Activated CD8-positive, alpha-beta memory T cell treated with anti-CD3 and anti-CD28 coated beads, Interleukin-2, amount 10 ng/mL, durations not matched to agents 7 days and 5 days (primary cell): ENCODE results near the gene RNF144B. TPM values are rescaled to one million over a fixed set of nuclear protein-coding genes. Genes with fewer than 3 reads are reported as not detected.

Experiments
- ATAC-seq: fragments of 150-1000 bp; cut with Tn5 transposase; one replicate; pipeline ENCODE4 v1.10.0; 2021; ENCODE audit warnings: moderate library complexity
- CTCF ChIA-PET: fragments of 350-600 bp; sonication (Branson Sonifier 250); formaldehyde crosslinking; loops from one replicate; lab custom pipeline; 2021; ENCODE audit warnings: antibody characterized with exemption; lab: Charles Lee
- DNase-seq: peaks from one replicate; pipeline ENCODE4 v3.0.0-alpha.2; 2020
- H3K27ac Mint-ChIP-seq: one replicate; pipeline ENCODE4 v1.8.0; 2021; ENCODE audit warnings: mild to moderate bottlenecking, mixed read lengths
- H3K27me3 Mint-ChIP-seq: one replicate; pipeline ENCODE4 v1.8.0; 2021; ENCODE audit warnings: mixed read lengths
- H3K36me3 Mint-ChIP-seq: one replicate; pipeline ENCODE4 v1.8.0; 2021; ENCODE audit warnings: mild to moderate bottlenecking, mixed read lengths
- H3K4me1 Mint-ChIP-seq: one replicate; pipeline ENCODE4 v1.8.0; 2021; ENCODE audit warnings: mixed read lengths
- H3K4me3 Mint-ChIP-seq: one replicate; pipeline ENCODE4 v1.8.0; 2021; ENCODE audit warnings: mild to moderate bottlenecking, moderate library complexity, mixed read lengths
- H3K9me3 Mint-ChIP-seq: one replicate; pipeline ENCODE4 v1.8.0; 2022; ENCODE audit warnings: low read depth, mixed read lengths
- total RNA-seq, 2 experiments: library from RNA; stranded (reverse); gene quantifications; one replicate each; pipeline ENCODE4 v1.2.3, GENCODE V29; 2021

The RNF144B gene
- total RNA-seq, 2 experiments from 2014 or later: 0.23 to 1.6 TPM

DNA sequence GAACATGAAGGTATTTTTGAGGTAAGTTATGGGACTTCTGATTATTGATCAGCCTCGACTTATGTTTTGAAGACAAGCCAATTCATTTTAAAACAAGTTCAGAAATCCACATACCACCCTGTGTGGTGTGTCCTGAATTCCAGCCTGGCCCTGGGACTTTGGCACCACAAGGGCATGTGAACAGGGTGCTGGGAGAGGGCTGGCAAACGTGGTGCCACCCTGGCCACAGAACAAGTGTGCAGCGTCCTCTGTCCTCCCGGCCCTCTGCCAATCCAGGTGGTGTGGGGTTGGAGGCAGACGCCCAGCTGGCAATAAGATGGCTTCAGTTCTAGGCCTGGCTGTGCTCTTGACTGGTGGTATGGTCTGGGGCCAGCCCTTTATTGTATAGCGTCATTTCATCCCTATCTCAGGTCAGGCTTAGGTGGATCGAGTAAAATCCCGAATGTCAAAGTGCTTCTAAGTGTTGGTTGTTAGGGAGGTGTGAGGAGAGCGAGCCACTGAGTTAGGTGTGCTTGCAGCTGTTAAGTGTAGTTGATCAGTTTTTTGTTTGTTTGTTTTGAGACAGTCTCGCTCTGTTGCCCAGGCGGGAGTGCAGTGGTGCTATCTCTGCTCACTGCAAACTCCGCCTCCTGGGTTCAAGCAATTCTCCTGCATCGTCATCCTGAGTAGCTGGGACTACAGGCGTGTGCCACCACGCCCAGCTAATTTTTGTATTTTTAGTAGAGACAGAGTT lies 84.2 kb downstream of the RNF144B start:
- Mint-ChIP-seq H3K36me3 (no peaks in the 10 kb centered on the region), H3K27ac (no peak overlapping the region), H3K4me1 (no peaks in the 10 kb centered on the region), H3K4me3 (no peak overlapping the region), H3K27me3 (peaks cover 16% of the 10 kb centered on the region), H3K9me3 (no peaks in the 10 kb centered on the region)
- ATAC-seq: no peak
- DNase-seq: no peak
- CTCF ChIA-PET: no interaction called here

DNA sequence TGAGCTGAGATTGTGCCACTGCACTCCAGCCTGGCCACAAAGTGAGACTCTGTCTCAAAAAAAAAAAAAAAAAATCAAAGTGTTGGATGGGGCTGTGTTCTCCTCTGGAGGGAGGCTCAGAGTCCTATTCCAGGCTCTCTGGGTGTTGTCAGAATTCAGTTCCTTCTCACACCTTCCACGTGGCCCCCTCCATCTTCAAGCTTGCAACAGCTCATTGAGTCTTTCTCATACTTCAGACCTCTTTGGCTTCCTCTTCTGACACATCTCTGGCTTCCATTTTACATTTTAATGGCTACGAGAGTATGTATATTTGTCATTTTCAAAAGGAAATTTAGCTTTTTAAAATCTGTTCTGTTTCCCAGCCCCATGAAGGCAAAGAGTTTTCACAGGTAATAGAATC lies 85.8 kb downstream of the RNF144B start:
- H3K36me3 Mint-ChIP-seq: no peaks in the 10 kb centered on the region

DNA sequence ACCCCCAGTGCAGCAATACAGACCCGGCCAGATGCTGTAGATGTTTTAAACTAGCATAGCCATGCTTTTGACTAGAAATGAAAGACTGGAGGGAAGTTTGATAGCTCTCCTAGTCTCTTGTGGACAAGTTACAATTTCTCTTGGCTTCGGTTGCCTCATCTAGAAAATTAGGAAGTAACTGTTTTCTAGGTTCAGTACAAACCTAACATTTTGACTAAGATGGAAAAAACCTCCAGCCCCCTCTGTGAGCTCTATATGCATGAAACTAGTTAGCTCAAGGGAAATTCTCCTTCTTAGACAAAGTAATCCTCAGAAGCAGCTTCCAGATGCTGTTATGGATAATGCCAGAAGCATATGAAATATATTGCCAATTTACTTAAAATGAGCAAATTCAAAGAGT lies 86.6 kb downstream of the RNF144B start:
- Mint-ChIP-seq H3K4me3 (no peak overlapping the region), H3K36me3 (no peaks in the 10 kb centered on the region), H3K9me3 (no peaks in the 10 kb centered on the region), H3K27ac (no peak overlapping the region), H3K4me1 (peaks cover 4% of the 10 kb centered on the region), H3K27me3 (peaks cover 27% of the 10 kb centered on the region)
- ATAC-seq: no peak
- no peak for DNase-seq
- CTCF ChIA-PET: no interaction called here

More for the DNA sequence above, 85.8 kb downstream of the RNF144B start:
- Mint-ChIP-seq H3K4me1 (peaks cover 4% of the 10 kb centered on the region), H3K27me3 (peaks cover 26% of the 10 kb centered on the region), H3K27ac (no peak overlapping the region), H3K9me3 (no peaks in the 10 kb centered on the region), H3K4me3 (no peak overlapping the region)
- CTCF ChIA-PET: no interaction called here
- ATAC-seq: no peak
- no peak for DNase-seq

DNA sequence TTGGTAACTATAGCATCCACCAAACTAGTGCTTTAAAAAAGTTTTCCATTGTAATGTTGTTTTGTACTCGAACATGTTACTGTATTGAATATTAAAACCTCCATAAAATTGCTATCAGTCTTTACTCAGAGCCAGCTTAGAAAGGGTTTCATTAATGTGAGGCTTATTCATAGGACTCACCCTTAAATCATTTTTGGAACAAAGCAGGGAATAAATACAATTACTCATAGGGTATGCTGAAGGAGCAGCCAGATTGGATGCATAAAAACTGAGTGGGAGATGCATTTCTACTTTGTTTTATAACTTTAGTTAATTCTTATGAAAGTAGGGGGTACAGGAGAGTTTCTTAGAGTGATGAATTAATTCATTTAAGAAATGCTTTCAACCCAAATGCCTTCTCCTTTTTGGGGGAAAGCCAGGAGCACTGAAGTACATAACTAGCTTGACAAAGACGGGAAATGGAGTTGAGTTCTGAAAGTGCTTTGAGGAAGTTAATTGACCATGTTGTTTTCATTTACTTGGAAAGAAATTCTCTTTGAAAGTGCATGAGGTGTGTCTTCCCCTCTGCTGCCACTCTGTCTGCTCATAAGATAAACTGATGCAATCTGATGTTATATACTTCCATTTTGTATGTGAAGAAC lies 90.3 kb downstream of the RNF144B start:
- no peak overlapping the region for H3K4me3 Mint-ChIP-seq
- no peaks in the 10 kb centered on the region for H3K9me3 Mint-ChIP-seq
- DNase-seq: no peak
- no peak for ATAC-seq
- CTCF ChIA-PET: no interaction called here
- peaks cover 32% of the 10 kb centered on the region for H3K27me3 Mint-ChIP-seq
- no peak overlapping the region for H3K27ac Mint-ChIP-seq
- H3K36me3 Mint-ChIP-seq: no peaks in the 10 kb centered on the region
- peaks cover 4% of the 10 kb centered on the region for H3K4me1 Mint-ChIP-seq

DNA sequence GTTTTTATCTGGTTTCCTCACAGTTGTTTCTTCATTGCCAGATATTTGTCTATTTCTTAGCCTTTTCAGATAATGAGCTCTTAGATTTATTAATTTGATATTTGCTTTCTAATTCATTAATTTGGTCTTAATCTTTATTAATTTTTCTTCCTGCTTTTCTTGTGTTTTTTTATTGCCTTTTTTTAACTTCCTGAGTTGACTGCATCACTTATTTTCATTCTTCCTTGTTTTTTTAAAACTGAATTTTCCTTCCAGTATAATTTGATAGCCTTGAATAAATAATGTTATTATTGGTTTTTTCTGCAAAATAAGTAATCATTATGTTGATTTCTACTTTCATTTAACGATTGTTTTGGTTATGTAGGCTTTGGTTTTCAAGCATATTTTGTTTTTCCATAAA lies 91.5 kb downstream of the RNF144B start:
- ATAC-seq (no peak), DNase-seq (no peak)
- Mint-ChIP-seq H3K4me3 (no peak overlapping the region), H3K27me3 (peaks cover 34% of the 10 kb centered on the region), H3K36me3 (no peaks in the 10 kb centered on the region), H3K27ac (no peak overlapping the region), H3K4me1 (peaks cover 4% of the 10 kb centered on the region), H3K9me3 (no peaks in the 10 kb centered on the region)
- CTCF ChIA-PET: no interaction called here

DNA sequence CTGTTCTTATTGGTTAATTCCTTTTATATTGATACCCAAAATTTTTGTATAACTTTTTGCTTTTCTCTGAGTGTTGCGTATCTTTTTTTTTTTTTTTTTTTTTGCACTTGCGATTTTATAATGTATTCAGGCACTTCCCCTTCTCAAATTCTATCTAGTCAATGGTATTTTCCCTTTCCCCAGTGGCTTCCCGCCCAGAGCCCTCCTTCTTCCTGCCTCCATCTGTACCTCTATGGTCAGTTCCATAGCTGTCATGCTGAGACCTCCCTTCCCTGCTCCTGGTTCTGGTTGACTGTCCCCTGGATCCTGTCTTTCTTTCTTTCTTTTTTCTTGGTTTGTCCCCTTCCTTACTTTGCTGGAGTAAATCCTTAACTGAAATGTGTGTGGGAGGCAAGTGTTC lies 94.7 kb downstream of the RNF144B start:
- Mint-ChIP-seq H3K36me3 (no peaks in the 10 kb centered on the region), H3K9me3 (no peaks in the 10 kb centered on the region), H3K27me3 (peaks cover 46% of the 10 kb centered on the region), H3K4me3 (no peak overlapping the region), H3K27ac (no peak overlapping the region), H3K4me1 (peaks cover 14% of the 10 kb centered on the region)
- DNase-seq: no peak
- CTCF ChIA-PET: interaction anchor here (0.7 kb wide), 1 partner anchor 25 kb away, joined by 3 read pairs; no protein-coding TSS in a partner anchor
- ATAC-seq: no peak

DNA sequence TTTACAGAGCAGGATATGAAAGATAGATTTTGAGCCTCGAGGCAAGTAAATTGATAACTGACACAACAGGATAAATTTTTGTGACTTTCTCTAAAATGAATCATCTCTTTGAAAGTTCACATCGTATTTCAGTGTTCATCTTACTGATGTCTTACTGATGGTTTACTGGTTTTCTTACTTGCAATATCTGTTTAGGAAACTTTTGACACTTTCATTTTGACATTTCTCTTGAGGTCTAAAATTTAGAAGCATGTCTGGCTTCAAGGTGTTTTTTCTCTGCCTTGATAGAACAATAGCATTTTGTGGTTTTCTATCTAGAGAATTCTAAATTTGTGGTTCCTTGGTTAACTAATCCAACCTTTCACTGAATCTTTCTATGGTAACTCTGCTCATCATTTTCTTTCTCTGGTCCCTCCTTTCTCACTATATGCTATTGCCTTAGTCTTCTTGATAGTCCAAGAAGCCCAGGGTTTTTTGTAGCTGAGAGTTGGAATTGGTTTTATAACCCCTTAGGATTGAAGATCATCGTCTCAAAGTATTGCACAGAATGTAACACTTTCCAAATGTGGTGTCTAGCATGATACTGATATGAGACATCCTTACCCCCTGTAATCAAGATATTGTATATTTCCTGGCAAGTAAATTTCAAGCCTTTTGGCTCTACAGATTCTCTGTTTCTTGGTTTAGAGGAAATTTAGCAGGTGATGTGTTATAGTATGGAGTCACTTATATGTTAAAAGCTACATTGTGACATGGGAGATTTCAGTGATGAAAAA lies 98.7 kb downstream of the RNF144B start:
- CTCF ChIA-PET: interaction anchor here (1.4 kb wide), 1 partner anchor 21 kb away, joined by 3 read pairs; no protein-coding TSS in a partner anchor
- Mint-ChIP-seq H3K4me1 (peaks cover 9% of the 10 kb centered on the region), H3K36me3 (no peaks in the 10 kb centered on the region), H3K9me3 (no peaks in the 10 kb centered on the region), H3K4me3 (no peak overlapping the region), H3K27ac (no peak overlapping the region), H3K27me3 (peaks cover 54% of the 10 kb centered on the region)
- ATAC-seq: no peak
- DNase-seq: no peak

DNA sequence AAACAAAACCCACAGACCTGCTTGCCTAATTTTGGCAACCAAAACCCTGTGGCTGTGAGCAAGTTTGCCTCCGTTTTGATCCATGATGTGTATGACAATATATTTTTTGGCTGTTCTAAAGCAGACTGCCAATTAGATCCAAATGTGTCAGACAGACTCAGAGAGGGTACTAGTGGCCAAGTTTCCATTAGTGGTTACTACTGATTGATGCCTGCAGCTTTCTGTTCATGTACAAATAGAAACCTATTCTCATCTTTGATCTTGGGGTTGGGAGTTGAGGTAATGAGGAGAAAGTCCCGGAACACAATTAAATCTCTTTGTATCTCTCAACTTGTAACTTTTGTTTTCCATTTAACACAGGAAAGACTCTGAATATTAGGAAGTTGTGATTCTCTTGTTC lies 100.9 kb downstream of the RNF144B start:
- Mint-ChIP-seq H3K4me3 (no peak overlapping the region), H3K27me3 (peaks cover 49% of the 10 kb centered on the region), H3K4me1 (peaks cover 9% of the 10 kb centered on the region), H3K27ac (no peak overlapping the region), H3K9me3 (no peaks in the 10 kb centered on the region), H3K36me3 (no peaks in the 10 kb centered on the region)
- CTCF ChIA-PET: interaction anchor here (2.2 kb wide), 1 partner anchor 15 kb away, joined by 5 read pairs; no protein-coding TSS in a partner anchor
- no peak for ATAC-seq
- no peak for DNase-seq

DNA sequence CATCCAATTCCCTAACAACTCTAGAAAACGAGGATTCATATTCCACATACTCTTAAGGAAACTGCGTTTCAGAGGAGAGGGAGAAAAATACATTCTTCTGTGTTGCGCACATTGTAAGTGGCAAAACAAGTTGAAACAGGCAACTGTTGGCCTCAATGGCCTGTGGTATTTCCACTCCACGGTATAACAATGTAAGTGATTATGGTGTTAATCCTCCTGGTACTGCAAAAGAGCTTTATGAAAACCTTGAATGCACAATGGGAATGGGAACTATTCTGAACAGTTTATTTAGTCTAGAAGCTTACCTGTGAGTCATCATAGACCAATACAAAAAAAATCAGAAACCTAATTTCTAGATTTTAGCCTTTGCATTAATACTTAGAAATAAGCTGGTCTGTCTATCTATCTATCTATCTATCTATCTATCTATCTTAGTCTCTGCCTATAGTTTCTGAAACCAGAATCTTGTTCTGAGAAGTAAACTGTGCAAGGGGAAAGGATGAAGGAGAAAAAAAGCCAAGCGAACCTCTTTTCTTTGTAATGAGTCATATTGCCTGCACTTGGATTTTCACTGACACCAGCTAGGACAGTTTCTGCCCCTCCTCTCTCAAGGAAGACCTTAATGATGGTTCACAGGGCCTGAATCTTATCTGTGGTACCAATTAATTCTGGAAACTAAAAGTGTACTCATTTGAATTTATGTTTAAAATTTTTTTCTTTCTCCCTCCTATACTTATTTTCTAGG lies 101.5 kb downstream of the RNF144B start:
- Mint-ChIP-seq H3K27ac (no peak overlapping the region), H3K36me3 (no peaks in the 10 kb centered on the region), H3K4me3 (no peak overlapping the region), H3K9me3 (no peaks in the 10 kb centered on the region), H3K4me1 (peaks cover 9% of the 10 kb centered on the region), H3K27me3 (peaks cover 46% of the 10 kb centered on the region)
- DNase-seq (no peak), ATAC-seq (no peak)
- CTCF ChIA-PET: interaction anchor here (0.9 to 2.2 kb wide), 2 partner anchors 14 to 165 kb away, joined by 3 to 5 read pairs; no protein-coding TSS in a partner anchor

DNA sequence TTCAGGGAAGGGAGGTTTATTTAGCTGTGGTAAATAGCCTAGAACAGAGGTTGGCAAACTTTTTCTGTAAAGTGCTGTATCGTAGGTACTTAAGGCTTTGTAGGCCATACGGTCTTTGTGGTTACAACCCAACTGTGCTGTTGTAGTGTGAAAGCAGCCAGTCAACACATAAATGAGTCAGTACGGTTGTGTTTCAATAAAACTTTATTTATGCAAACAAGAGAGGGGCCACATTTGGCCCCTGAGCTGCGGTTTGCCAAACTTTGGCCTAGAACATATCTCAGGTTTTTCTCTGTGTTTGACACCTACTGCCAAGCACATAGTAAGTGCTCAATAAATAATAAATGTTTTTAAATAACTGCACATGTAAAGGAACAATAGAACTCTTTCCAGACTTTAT lies 102.2 kb downstream of the RNF144B start:
- ATAC-seq (no peak), DNase-seq (no peak)
- H3K36me3 Mint-ChIP-seq: no peaks in the 10 kb centered on the region
- CTCF ChIA-PET: interaction anchor here (0.9 to 2.2 kb wide), 2 partner anchors 14 to 166 kb away, joined by 3 to 5 read pairs; no protein-coding TSS in a partner anchor
- peaks cover 50% of the 10 kb centered on the region for H3K27me3 Mint-ChIP-seq
- H3K4me1 Mint-ChIP-seq: peaks cover 9% of the 10 kb centered on the region
- H3K27ac Mint-ChIP-seq: no peak overlapping the region
- no peaks in the 10 kb centered on the region for H3K9me3 Mint-ChIP-seq
- no peak overlapping the region for H3K4me3 Mint-ChIP-seq

DNA sequence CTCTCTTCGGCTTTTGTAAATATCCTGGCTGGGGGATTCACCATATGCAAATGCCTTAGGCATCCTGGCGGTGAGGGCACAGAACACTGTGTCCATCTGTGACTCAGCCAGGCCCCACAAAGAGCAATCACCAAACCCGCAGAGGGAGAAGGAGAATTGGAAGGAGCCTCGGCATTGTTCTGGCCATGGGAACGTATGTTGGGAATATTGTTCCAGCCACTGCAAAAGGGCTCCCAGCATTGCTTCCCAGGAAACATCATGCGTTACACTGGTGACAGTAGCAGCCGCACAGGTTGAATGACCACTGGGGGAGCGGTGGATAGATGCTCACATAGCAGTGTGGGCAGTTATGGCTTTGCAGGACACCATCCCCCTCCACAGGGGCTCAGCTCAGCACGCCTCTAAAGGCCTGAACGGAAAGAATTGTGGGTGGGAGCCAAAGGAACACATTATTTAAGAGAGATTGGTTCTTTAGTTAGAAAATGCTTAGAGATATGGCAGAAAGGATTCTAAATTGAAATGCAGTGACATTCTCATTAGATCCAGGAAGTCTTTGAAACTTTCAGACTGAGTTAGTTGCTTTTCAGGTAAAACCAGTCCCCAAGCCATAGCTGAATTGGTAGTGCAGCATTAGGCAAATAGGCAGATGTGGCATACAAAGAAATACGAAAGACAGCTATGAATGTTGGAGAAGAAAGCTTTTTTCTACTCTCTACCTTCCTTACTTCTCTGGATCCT lies 104.3 kb downstream of the RNF144B start:
- H3K27ac Mint-ChIP-seq: no peak overlapping the region

DNA sequence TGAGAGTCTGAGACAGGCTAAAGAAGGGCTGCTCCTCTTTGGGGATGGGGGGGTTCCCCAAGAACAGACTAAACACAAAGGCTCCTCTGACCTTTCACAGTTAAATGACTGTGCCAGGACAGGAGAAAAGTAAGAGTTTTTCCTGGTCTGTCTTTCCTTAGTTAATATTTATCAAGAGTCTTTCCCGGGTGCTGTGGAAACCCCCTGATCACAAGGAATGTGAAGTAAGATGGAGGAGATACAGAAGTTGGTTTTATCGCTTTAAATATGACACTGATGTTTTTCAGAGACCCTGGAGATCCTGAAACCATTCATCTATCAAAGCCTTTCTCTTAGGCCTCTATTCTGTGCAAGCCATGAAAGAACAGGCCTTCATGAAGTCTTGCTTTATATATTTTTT lies 105.8 kb downstream of the RNF144B start:
- Mint-ChIP-seq H3K27ac (no peak overlapping the region), H3K9me3 (no peaks in the 10 kb centered on the region), H3K27me3 (peaks cover 45% of the 10 kb centered on the region), H3K4me1 (no peaks in the 10 kb centered on the region), H3K4me3 (no peak overlapping the region), H3K36me3 (no peaks in the 10 kb centered on the region)
- CTCF ChIA-PET: no interaction called here
- no peak for ATAC-seq
- DNase-seq: no peak

More for the DNA sequence above, 104.3 kb downstream of the RNF144B start:
- DNase-seq (no peak), ATAC-seq (no peak)
- H3K36me3 Mint-ChIP-seq: no peaks in the 10 kb centered on the region
- no peaks in the 10 kb centered on the region for H3K9me3 Mint-ChIP-seq
- CTCF ChIA-PET: no interaction called here
- peaks cover 46% of the 10 kb centered on the region for H3K27me3 Mint-ChIP-seq
- H3K4me1 Mint-ChIP-seq: no peaks in the 10 kb centered on the region
- H3K4me3 Mint-ChIP-seq: no peak overlapping the region
